ENCODE data around the gene PLAC8.
"Not testable (repeated sequence)": the region's sequence is repeated elsewhere in the genome, so short reads cannot be mapped to it uniquely, and the experiment has no call there.

The PLAC8 gene, protein sequence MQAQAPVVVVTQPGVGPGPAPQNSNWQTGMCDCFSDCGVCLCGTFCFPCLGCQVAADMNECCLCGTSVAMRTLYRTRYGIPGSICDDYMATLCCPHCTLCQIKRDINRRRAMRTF

DNA sequence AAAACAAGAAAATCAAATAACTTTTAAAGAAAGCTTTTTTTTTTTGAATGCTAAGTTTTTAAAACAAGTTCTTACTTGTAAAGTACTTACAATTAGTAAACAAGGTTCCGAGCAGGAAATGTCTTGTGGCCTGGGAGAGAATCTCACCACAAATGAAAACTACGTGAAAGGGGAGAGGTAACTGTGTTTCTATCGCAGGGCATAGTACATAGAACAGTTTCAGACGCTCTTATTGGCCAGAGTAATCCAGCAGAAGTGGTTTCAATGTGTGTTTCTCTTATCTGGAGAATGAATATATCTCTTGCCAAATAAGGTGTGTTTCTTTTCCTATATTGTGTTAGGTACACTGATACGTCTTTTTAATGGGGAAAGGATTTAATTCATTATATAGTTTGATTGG is at the start of gene PLAC8:
Gene PLAC8 (minus strand): TSS at position 154 of the 400 bp plus-strand sequence. CDS start 6,808 bp downstream, outside the sequence.
- DNase-seq, result no peak

DNA sequence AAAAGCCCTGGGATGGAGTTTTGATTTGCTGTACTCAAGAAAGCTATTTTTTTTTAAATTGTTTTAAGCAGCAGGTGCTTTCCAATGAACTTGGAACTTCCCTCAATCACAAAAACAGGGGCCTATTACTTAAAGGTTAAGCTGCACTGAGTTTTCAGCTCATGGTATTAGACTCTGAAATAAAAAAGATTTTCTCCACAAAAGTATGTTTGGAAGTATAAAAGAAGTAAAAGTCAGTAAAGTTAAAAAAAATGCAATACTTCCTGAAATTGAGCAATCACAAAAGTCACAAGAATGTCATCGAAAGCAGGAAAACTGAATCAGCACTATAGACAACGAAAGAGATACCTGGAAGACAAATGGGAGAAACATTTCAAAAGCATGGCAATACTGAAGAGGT is 38.9 kb upstream of the PLAC8 start:
- DNase-seq, result no peak

DNA sequence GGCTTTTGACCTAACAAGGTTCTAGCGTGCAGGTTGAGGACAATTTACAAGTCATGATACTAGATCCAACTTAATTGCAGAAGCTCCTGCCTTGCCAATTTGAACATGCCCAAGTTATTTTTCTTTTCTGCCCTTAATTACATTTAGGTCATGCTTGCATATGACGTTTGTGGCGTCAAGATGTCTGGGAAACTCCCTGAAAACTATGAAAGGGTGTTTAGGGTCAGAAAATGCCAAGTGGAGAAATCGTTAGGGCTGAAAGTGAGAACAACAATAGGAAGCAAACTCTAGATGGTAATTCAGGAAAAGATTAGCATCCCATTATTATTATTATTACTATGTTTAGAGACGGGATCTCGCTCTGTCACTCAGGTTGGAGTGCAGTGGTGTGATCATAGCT is 38.2 kb upstream of the PLAC8 start:
- DNase-seq, result no peak

DNA sequence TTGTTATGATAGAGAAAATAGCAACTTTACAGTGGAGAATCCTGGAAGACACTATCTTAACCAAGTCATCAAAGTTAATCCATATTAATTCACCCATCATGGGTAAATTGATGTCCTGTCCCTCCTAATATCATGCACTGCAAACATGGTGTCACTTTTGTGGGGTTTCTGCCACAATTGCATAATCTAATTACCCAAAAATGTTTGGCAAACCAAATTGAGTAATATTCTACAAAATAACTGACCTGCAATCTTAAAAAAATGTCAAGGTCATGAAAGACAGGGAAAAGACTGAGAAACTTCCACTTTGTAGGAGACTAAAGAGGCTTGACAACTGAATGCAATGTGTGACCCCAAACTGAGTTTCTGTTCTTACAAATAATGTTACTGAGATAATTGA is 37.1 kb upstream of the PLAC8 start:
- no peak for DNase-seq

DNA sequence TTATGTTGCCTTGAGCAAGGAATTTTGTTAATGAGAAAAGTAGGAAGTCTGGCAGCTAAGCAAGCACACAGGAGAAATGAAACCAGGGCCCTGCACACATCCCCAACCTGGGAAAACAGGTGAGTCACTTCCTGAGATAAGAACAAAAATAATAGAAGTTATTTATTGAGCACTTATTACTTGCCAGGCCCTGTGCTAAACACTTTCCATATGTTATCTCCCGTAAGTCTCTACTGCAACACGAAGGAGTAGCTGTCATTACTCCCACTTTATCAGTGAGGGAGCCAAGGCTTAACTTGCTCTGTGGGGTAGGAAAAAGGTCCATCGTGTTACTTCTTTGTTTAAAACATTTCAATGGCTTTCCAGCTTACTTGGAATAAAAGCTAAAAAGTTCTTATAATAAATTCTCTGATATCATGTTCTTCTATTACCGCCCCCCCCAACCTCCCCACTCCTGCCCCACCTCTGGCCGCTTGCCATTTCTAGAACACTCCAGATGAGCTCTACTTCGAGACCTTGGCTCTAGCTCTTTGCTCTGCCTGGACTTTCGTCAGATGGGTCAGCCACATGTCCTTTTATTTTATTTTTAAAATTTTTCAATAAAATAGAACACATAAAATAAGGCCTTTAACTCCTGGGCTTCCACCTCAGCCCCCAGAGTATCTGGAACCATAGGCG is 36.3 kb upstream of the PLAC8 start:
- no peak for DNase-seq

DNA sequence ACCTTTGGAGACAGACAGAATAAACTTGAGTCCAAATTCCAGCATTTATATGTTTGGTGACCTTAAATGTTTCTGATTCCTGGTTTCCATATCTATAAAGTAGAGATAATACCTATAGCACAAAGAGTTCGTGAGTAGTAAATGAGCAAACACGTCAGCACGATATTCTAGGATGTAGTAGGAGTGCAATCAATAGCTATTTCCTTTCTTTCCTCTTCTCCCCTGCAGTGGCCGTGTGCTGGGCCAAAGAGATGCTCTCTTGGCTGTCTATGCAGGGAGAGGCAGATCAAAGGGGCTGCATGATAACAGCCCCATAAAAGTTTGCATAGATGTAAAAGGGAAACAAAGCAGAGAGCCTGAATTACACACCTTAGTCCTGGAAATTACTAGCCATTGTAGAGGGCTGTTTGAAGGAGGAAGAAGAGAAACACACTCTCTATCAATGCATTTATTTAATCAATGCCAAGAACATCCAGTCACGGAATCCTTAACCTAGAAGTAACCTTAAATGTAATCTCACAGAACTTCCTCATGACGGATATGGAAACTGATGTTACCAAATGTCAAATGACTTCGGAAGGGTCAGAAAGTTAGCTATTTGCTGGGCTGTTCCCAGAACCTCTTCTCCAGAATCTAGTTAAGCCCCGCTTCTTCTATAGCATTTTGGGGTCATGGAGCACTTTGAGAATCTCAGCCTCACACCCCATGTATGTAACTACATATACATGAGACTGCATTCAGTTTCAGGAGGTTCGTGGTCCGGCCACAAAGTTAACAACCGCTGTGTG is 35.5 kb upstream of the PLAC8 start:
- DNase-seq, result no peak

DNA sequence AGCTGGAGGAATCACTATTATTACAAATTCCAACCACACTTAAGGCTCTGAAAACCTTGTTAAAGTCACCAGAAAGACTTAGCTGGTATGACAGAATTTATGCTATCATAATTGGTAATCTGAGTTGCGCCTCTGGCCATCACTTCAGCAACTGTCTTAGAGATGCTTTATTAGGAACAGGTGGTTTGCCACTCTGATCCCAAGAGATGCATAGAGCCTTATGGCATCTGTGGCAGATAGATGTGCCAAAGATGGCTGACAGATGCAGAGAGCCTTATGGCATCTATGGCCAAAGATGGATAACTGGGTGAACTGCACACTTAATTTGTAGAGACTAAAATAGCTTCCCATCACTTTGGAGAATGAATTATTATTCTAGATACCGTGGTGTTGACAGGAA is 32.3 kb upstream of the PLAC8 start:
- no peak for DNase-seq

DNA sequence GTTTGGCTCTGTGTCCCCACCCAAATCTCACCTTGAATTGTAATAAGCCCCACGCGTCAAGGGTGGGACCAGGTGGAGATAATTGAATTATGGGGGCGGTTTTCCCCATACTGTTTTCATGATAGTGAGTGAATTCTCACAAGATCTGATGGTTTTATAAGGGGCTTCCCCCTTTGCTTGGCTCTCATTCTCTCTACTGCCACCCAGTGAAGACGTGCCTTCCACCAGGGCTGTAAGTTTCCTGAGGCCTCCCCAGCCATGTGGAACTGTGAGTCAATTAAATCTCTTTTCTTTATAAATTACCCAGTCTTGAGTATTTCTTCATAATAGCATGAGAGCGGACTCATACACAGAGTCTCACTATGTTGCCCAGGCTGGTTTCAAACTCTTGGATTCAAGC is 31.2 kb upstream of the PLAC8 start:
- not testable (repeated sequence) for DNase-seq

DNA sequence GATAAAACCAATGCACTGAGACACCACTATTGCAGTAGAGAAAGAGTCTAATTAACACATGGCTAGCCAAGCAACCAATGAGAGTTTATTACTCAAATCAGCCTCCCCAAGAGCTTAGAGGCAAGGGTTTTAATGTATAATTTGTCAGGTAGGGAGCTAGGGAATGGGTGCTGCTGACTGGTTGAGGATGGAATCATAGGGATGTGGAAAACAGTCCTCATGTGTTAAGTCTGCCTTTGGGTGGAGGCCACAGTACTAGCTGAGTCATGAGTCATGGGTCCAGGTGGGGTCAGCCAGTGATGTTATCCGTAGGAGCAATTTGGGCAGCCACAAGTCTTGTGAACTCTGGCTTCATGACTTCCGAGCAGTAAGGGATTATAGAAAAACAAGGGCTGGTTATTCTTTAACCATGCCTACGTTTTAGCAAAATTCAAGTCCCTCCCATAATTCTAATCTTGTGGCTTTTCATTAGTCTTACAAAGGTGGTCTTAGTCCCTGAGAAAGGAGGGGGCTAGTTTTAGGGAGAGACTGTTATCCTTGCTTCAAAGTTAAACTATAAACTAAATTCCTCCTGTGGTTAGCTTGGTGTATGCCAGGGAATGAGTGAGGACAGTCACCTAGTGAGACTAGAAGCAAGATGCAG is 25.1 kb upstream of the PLAC8 start:
- no peak for DNase-seq

DNA sequence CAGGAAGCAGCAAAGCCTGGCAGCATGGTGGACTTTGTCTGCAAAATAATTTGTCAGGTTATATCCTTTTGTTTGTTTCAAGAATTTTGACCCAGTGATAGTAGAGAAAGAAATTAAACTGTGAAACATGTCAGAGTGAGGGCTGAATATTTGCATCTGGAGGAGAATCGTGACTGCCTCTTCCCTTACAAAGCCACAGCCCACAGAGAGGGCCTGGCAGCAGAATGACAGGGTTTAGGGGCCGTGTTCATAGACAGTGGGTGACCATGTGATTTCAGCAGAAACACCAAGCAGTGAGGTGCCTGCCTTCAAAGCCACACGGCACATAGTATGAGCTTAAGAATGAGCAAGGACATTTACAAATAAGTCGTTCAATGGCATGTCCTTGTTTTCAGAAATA is 24.4 kb upstream of the PLAC8 start:
- no peak for DNase-seq

DNA sequence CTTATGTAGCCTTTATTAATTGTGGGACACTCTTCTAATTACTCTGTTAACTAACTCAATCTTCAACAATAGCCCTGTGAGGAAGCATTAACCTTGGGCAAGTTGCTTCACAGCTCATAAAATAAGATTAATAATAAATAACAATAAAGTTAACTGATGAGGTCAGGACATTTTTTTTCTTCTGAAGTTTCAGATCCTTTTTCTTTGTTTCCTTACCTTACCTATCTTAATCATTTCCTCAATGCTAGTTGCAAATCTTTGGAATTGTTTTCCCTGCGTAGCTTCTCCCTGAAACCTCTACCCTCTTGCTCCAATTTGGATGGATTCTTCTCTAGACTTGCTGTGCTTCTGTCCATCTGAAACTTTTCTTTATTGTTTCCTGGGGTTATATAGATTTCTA is 17.5 kb upstream of the PLAC8 start:
- DNase-seq, result no peak

DNA sequence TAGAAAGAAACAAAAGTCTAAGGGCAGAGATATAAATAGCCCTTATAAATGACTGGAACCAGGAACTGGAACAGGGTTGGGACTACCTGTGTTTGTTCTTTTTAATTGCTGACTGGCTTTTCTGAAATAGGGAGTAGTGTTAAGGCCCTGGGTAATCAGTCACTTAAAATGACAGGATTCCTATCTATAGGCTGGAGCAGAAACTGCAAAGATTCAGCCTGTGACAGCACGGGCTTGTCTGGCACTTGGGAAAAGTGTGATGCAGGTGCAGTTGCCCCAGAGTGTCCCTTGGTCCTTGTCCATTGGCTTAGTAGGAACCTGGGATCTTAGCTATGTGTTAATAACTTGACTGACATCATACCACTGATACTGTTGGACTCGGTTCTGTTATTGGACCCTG is 14.7 kb upstream of the PLAC8 start:
- no peak for DNase-seq

DNA sequence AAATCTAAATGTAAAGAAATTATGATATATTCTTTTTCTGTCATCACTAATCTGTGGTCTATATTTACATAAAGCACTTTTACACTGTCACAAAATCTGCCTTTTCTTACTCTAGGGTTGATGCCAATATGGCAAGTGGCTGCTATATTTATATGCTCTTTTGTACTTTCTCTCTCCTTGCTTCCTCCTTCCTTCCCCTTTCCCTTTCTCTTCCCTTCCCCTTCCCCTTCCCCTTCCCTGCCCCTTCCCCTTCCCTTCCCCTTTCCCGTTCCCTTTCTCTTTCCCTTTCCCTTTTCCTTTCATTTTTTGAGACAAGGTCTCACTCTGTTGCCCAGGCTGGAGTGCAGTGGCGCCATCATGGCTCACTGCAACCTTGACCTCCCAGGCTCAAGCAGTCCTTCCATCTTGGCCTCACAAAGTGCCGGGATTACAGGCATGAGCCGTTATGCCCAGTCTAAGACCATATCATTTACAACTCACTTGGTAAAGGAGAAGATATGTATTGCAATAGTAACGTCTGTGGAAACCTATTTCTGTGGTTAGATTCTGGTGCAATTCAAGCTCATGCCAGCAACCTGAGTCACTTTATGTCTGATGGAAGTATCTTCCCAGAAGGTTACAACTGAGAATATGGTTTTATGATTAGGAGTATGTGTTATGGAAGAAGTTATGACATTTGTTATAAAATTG is 13.9 kb upstream of the PLAC8 start:
- no peak for DNase-seq

DNA sequence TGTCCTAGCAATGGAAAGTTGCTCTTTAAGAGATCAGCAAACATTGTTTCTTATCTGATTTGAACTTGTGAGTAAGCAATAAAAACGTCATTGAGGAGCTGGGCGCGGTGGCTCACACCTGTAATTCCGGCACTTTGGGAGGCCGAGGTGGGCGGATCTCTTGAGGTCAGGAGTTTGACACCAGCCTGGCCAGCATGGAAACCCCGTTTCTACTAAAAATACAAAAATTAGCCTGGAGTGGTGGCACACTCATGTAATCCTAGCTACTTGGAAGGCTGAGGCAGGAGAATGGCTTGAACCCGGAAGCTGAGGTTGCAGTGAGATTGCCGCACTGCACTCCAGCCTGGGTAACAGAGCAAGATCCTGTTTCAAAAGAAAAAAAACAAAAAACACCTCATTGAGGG is 11.2 kb upstream of the PLAC8 start:
- no peak for DNase-seq

DNA sequence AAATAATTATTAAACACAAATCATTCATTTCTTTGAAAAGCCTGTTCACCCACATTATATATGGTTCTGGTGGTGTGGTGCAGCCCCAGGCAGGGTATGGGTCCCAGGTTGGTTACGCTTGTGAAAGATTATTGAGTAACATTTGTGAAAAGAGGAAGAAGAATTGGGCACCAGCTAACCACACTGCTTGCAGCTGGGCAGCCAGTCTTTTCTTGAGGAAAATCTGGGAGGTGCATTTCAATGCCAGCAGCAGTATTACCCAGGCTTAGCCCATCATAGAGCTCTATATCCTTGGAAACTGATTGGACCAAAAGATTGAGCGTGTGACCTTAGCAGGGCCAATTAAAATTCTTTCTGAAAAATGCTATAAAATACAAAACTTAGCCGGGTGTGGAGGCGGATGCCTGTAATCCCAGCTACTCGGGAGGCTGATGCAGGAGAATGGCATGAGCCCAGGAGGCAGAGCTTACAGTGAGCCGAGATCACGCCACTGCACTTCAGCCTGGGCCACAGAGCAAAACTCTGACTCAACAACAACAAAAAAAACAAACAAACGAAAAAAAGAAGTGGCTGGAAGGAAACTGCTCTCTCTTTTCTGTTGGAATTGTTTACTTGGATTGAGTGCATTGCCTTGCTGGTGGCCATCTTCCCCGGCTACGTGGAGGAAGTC is 9.7 kb upstream of the PLAC8 start:
- no peak for DNase-seq

DNA sequence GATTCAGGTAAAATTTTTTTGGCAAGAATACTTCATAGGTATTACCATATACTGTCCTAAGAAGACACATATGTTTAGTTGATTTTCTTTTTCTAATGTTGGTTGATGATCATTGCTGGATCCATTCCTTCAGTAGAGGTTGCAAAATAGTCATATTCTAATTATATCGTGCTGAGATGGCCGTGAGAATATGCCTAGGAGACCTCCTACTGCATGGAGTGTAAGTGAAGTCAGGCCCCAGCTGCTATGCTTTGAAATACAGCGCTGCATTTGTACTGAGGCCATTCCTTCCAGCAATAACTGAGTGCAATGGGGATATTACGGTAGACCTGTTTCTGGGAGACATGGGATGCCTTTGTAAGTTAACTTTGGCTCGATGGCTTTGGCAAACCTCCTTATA is 6.7 kb upstream of the PLAC8 start:
- DNase-seq, result no peak

DNA sequence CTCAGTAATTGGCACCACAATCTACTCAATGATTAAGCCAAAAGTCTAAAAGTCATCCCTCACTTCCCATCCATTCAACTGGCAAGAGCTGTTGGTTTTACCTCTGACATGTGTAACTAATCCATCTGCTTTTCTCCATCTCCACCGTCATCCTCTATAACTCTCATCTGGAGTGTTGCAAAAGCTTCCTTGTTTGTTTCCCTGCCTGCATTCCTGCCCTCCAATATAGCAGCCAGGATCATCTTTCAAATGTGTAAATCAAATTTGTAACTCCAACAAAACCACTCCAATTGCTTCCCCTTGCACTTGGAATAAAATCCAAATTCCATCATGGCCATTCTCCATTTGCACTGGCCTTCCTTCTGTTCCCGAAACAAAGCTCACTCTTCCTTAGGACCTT is 4.3 kb upstream of the PLAC8 start:
- DNase-seq, result no peak

DNA sequence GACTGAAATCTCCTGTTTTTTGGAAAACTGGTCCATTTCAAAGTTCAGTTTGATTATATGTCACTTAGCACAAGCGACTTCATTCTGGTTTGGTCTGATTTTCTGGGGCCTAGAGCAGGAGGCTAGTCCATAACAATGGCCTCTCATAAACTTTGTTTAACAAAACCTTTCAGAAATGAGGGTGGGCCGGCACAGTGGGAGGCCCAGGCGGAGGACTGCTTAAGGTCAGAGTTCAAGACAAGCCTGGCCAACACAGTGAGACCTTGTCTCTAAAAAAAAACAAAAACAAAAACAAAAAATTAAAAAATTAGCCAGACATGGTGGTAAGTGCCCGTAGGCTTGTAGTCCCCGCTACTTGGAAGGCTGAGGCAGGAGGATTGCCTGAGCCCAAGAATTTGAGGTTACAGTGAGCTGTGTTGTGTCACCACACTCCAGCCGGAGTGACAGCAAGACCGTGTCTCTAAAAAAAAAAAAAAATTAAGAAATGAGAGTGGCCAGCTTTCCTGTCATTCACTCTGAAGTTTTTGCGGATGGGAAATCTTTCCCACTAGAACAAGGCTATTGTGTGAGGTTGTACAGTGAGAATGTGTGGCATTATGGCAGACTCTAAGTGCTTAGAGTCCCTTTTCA is 1.2 kb upstream of the PLAC8 start:
- no peak for DNase-seq

DNA sequence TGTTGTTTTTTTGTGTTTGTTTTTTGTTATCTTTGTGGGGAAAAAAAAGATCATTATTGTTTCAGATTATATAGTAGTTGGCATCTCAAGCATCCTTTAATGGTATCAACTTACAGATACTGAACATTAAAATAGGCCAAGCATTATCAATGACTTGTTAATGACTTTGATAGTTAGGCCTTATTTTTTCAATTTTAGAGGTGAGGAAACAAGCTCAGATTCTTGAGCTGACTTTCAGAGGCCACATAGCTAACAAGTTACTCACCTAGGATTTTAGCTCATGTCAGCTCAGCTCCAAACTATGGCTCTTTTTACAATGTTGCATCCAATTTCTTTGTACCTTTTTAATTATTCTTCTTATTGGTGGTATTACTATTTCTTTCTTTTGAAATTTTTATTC is 471 bp upstream of the PLAC8 start:
- no peak for DNase-seq

DNA sequence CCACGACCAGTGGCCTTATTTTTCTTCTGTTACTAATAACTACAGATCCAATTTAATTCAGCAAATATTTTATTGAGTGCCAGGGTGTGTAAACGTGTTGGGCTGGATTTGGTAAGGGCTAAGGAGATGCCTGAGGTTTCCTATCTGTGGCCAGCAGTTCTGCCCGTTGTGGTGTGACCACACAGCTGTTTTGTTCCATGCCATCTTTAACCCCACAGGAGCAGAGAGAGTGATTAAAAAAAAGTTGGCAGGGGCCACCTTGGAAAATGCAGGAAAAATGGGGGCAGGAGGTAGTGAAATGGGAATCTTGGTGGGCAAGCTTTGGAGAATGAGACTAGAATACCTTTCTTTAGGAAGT is 1.1 kb downstream of the PLAC8 start:
- DNase-seq, result no peak

DNA sequence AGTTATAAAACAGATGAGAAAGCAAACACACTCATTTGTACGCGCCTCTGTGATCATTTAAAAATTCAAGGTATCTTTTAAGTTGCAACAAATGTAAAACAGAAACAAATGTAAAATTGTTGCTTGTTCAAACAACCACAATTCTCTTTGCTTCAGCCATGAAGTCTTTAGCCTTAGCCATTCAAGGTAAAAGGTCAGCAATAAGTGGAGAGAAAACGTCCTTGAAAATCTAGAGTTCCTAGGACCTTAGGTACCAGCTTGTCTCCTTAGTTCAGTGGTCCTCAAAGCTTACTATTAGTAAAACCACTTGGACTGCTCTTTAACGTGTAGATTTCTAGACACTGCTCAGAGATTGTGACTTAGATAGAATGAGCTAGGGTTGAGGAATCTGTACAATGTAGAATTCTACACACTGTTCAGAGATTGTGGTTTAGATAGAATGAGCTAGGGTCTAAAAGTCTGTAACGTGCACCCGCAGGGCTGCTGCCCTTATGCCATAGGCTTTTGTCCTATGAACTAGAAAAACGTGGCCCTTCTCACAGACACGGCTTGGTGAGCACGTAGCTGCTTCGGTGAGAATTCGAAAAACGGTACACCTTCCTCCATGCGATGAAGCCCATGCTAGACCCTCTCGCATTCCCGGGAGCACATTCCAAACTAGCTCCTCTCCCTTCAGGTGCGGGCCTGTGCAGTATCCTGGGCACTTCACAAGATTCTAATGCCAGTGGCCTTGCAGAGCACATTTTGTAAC is 1.7 kb downstream of the PLAC8 start:
- no peak for DNase-seq

DNA sequence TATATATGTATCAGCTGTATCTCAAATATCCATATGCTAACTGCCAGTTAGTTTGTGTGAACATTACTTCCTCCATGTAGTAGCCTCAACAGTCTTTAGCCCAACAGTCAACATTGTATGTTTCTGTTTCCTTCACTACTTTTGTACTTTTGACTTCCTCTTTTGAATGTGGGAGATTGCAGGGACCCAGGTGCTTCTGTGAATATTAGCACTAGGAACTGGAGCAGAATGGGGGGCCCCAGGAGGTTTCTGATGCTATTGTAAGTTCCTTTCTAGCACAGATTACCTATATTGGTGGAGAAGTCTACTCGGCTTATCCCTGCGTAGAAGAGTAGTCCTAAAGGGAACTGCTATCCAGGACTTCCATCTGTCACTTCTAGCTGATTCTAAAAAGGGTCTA is 2.3 kb downstream of the PLAC8 start:
- no peak for DNase-seq
